NCI-H82 (cell line): ENCODE results near the gene HCFC1R1.
"Not testable (repeated sequence)": the region's sequence is repeated elsewhere in the genome, so short reads cannot be mapped to it uniquely, and the experiment has no call there.

Source experiments
- DNase-seq: peaks from one replicate; lab custom pipeline; 2025; lab: John Stamatoyannopoulos, UW

The HCFC1R1 gene

GRCh38 chr16:3023669-3024478, at the start of gene HCFC1R1, which contains the start of gene THOC6:
Gene HCFC1R1 (minus strand): TSS chr16:3023942. CDS start chr16:3023941, 1 bp downstream.
Gene THOC6 (plus strand): TSS chr16:3024035. CDS start chr16:3024327, 292 bp downstream.
- peak; percentile 99 for DNase-seq

GRCh38 chr16:3073448-3073847, 49.7 kb upstream of the HCFC1R1 start:
- no peak for DNase-seq

- DNase-seq, result not testable (repeated sequence)
Observed at GRCh38 chr16:3072576-3073263, 49.0 kb upstream of the HCFC1R1 start.

DNA sequence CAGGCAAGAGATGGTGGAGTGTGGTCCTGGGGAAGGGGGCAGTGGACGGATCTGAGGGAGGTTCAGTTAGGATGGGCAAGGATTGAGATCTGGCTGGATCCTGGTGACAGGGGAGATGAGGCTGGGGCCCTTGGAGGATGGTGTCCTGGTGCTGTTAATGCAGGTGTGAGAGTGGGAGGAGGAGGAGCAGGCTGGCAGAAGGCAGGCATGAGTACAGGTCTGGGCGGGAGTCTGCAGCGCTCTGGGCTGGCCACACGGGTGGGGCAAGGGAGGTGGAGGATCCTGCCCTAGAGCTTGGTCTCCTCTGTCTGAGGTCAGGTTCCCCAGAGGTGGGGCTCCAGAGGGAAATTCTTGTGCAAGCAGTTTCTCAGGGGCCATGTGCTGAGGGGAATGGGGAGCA, 48.4 kb upstream of the HCFC1R1 start:
- not testable (repeated sequence) for DNase-seq

DNA sequence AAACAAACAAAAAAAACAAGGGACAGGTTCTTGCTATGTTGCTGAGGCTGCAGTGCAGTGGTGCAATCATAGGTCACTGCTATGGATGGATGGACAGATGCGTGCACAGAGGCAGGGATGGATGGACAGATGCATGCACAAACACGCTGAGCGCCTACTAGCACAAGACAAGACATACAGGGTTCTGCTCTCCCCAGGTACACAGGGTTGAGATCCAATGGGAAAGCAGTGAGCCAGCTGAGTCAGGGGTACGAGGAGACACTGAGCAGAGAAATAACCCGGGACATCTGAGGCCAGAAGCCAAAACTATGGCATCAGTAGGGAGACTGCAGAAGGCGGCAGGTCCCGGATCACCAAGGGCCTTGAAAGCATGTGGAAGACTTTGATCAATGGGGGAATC, 47.9 kb upstream of the HCFC1R1 start:
- DNase-seq, result no peak

DNA sequence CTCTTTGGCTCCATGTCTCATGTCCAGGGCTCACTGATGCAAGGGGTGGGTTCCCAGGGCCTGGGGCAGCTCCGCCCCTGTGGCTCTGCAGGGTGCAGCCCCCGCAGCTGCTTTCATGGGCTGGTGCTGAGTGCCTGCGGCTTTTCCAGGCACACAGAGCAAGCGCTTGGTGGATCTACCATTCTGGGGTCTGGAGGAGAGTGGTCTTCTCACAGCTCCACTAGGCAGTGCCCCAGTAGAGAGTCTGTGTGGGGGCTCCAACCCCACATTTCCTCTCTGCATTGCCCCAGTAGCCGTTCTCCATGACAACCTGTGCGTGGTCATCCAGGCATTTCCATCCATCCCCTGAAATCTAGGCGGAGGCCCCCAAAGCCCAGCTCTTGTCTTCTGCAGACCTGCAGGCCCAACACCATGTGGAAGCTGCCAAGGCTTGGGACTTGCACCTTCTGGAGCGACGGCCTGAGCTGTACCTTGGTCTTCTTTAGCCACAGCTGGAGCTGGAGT, 46.9 kb upstream of the HCFC1R1 start:
- no peak for DNase-seq

DNA sequence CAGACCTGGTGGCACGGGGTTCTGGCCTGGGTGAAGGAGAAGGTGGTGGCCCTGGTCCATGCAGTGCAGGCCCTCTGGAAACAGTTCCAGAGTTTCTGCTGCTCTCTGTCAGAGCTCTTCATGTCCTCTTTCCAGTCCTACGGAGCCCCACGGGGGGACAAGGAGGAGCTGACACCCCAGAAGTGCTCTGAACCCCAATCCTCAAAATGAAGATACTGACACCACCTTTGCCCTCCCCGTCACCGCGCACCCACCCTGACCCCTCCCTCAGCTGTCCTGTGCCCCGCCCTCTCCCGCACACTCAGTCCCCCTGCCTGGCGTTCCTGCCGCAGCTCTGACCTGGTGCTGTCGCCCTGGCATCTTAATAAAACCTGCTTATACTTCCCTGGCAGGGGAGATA, 45.4 kb upstream of the HCFC1R1 start:
- DNase-seq, result not testable (repeated sequence)

- DNase-seq, result no peak
Observed at GRCh38 chr16:3068487-3068886, 44.7 kb upstream of the HCFC1R1 start.

- DNase-seq, result no peak
Observed at GRCh38 chr16:3066440-3066748, 42.7 kb upstream of the HCFC1R1 start.

DNA sequence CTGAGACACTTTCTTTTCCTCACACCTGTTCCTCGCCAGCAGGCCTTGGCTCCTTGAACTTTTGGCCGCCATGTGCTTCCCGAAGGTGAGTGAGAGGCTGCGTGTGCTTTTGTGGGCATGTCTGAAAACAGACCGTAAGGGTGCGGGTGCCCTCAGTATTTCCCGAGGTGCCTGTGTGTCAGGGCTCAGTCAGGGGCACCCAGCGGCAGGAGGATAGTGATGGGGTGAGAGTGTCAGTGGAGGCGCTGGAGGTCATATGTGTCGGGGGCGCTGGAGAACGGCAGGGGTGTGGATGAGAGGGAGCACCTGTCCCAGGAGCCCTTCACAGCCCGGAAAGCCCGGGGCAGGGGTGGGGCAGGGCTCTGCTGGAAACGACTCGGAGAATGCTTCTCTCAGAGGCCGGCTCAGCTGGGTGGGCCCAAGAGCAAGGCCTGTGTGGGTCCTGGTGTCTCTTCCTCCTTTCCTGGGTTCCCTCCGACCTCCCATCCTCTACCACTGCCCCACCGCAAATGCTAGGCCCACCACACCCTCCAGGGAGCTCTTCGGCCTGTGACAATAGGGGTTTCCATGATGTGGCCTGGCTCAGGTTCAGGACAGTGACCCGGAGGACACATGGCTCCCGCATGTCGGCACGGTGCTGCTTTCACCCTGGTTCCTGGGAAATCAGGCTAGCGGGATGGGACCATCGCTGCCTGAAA, 42.1 kb upstream of the HCFC1R1 start:
- DNase-seq, result no peak

- DNase-seq, result no peak
Observed at GRCh38 chr16:3065069-3065741, 41.5 kb upstream of the HCFC1R1 start, which contains the start of gene IL32. Gene IL32 (plus strand): TSS chr16:3065640. CDS start chr16:3065812, 172 bp downstream.

DNA sequence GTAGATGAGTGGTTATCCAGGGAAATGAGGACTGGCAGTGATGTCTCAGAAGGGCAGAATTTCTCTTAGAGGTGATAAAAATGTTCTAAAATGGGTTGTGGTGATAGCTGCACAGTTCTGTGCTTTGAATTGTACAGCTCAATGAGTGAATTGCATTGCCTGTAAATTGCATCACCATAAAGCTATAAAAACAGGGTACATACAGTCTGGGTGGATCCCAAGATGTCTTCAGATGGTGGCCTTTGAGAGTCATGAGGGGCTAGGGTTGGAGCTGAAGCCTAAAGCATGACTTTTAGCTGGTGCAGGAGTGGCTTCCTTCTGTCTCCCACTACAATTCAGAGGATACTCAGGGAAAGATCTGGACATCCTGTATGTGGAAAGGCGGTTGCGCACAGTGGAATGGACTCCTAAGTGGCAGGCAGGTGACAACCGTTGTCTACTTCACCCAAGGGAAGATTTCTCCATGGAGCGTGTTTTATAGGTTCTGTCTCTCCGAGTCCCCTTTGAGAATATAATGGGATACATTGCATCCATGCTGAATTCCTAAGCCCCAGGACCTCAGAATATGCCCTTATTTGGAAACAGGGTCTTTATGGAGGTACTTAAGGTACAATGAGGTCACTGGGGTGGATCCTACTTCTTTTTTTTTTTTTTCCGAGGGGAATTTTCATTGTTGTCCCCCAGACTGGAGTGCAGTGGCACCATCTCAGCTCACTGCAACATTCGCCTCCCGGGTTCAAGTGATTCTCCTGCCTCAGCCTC, 40.1 kb upstream of the HCFC1R1 start:
- no peak for DNase-seq

DNA sequence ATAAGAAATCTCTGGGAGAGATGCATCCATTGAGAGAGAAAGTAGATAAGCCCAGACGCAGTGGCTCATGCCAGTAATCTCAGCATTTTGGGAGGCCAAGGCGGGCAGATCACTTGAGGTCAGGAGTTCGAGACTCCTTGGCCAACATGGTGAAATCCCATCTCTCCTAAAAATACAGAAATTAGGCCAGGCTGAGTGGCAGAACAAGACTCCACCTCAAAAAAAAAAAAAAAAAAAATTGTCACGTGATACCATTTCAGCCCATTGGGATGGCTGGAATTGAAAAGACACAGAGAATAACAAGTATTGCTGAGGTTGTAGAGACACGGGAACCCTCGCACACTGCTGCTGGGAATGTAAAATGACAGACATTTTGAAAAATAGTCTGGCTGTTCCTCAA, 38.8 kb upstream of the HCFC1R1 start:
- no peak for DNase-seq

DNA sequence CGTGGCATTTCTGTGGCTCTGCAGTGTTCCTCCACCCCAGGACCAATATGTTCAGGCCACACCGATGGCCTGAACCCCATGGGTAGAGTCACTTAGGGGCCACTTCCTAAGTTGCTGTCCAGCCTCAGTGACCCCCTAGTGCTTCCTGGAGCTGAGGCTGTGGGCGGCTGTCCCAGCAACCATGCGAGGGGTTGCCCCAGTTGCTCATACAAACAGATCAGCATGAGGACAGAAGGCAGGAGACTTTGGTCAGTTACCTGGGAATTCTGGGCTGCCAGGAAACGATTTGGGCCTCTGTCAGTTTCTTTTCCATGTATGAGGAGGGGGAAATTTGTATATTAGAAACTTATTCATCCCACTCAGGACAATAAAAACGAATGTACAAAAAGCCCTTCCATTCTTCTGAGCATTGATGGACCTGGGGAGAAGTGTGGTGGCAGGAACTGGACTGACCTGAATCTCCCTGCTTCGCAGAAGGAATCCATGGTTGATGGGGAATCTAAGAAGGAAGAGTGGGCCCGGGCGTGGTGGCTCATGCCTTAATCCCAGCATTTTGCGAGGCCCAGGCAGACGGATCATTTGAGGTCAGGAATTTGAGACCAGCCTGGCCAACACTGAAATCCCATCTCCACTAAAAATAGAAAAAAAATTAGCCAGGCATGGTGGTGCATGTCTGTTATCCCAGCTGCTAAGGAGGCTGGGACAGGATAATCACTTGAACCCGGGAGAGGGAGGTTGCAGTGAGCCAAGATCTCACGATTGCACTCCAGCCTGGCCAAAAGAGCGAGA, 36.8 kb upstream of the HCFC1R1 start:
- DNase-seq, result peak; percentile 74

DNA sequence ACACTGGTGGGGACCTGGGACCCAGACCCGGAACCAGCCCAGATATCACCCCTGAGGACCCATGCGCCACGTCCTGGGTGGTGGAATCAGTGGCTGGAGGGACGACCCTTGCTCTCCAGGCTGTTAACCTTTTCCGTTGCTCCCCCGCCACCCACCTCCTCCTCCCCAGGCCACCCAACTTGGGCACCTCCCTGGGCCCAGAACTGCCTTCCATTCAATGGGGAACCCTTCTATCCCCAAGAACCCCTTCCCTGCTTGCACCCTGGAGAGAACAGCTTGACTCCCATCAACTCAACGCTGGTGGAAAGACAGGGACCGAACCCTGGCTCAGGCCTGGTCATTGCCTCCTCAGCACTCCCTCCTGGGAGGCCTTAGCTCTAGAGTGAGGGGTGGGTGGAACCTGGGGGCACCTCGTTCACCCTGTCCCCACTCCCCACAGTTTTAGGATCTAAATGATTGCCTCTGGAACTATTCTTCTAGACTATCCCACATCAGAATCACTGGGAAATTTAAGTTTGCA, 36.0 kb upstream of the HCFC1R1 start:
- no peak for DNase-seq

GRCh38 chr16:3059041-3059722, 35.4 kb upstream of the HCFC1R1 start:
- peak; percentile 92 for DNase-seq

DNA sequence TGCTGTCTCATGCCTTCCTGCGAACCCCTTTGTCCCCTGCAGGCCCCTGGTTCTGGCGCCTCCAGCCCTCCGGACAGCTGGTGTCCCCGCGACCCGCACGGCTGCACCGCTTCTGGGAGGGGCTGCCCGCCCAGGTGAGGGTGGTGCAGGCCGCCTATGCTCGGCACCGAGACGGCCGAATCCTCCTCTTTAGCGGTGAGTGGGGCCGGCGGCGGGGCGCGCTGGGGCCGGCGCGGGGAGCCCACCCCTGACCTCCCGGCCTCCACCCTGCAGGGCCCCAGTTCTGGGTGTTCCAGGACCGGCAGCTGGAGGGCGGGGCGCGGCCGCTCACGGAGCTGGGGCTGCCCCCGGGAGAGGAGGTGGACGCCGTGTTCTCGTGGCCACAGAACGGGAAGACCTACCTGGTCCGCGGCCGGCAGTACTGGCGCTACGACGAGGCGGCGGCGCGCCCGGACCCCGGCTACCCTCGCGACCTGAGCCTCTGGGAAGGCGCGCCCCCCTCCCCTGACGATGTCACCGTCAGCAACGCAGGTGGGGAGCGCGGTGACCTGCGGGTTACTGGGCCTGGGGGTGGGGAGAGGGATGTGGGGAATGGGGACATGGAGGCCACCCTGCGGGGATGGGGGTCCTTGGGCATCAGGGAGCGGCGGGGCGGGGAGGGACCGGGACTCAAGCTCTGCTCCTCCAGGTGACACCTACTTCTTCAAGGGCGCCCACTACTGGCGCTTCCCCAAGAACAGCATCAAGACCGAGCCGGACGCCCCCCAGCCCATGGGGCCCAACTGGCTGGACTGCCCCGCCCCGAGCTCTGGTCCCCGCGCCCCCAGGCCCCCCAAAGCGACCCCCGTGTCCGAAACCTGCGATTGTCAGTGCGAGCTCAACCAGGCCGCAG, 34.6 kb upstream of the HCFC1R1 start:
- peak; percentile 74 for DNase-seq
